Measurements from ENCODE around the gene SPOCD1.

The SPOCD1 gene

GRCh38 chr1:31787261-31787660, 28.6 kb downstream of the SPOCD1 start:
- DNase-seq (ENCODE audit: low spot score): no peak

- DNase-seq (ENCODE audit: low spot score): no peak
Observed at GRCh38 chr1:31786366-31787060, 29.3 kb downstream of the SPOCD1 start.

- no peak for DNase-seq (ENCODE audit: low spot score)
Observed at GRCh38 chr1:31785947-31786290, 29.9 kb downstream of the SPOCD1 start.

- peak; percentile 88 for DNase-seq (ENCODE audit: low spot score)
Observed at GRCh38 chr1:31785020-31785946, 30.5 kb downstream of the SPOCD1 start.

- DNase-seq (ENCODE audit: low spot score): no peak
Observed at GRCh38 chr1:31784356-31785019, 31.3 kb downstream of the SPOCD1 start.

GRCh38 chr1:31783846-31784245, 32.0 kb downstream of the SPOCD1 start:
- DNase-seq (ENCODE audit: low spot score): no peak

GRCh38 chr1:31782421-31783410, 33.1 kb downstream of the SPOCD1 start:
- no peak for DNase-seq (ENCODE audit: low spot score)

GRCh38 chr1:31781756-31782371, 34.0 kb downstream of the SPOCD1 start:
- no peak for DNase-seq (ENCODE audit: low spot score)

- DNase-seq (ENCODE audit: low spot score): no peak
Observed at GRCh38 chr1:31781138-31781755, 34.6 kb downstream of the SPOCD1 start.

GRCh38 chr1:31780632-31781031, 35.2 kb downstream of the SPOCD1 start:
- DNase-seq (ENCODE audit: low spot score): no peak

- no peak for DNase-seq (ENCODE audit: low spot score)
Observed at GRCh38 chr1:31779687-31780086, 36.1 kb downstream of the SPOCD1 start.

GRCh38 chr1:31778763-31779488, 36.9 kb downstream of the SPOCD1 start:
- no peak for DNase-seq (ENCODE audit: low spot score)

GRCh38 chr1:31776516-31776915, 39.3 kb downstream of the SPOCD1 start:
- no peak for DNase-seq (ENCODE audit: low spot score)

GRCh38 chr1:31776032-31776431, 39.8 kb downstream of the SPOCD1 start:
- DNase-seq (ENCODE audit: low spot score): no peak

- DNase-seq (ENCODE audit: low spot score): no peak
Observed at GRCh38 chr1:31775210-31775999, 40.4 kb downstream of the SPOCD1 start.

GRCh38 chr1:31774495-31774894, 41.3 kb downstream of the SPOCD1 start:
- no peak for DNase-seq (ENCODE audit: low spot score)

GRCh38 chr1:31773861-31774260, 42.0 kb downstream of the SPOCD1 start:
- DNase-seq (ENCODE audit: low spot score): no peak

- no peak for DNase-seq (ENCODE audit: low spot score)
Observed at GRCh38 chr1:31772669-31773248, 43.1 kb downstream of the SPOCD1 start.

All from NAMALWA (cell line).